ENCODE results near the gene DLGAP1.

The DLGAP1 gene

DNA sequence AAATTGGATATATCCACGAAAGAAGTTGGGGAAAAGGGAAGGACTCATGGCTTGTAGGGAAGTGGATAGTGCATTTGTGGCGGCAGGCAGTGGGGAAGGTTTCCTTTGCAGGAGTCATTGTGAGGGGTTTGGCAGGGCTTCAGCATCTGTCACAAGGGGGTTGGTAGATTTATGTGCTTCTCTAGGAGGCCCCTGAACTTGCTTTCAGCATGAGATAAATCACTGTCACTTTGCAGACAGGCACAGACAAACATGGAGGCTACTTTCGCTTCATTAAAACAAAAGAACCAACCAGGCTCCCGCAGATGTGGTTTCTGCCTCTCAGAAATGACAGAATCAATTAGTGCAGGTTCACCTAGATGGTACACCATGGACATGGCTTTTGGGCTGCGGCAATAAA lies 664.4 kb downstream of the DLGAP1 start:
- Histone ChIP-seq H3K9me3 (no peaks in the 10 kb centered on the region), H3K27ac (no peak overlapping the region), H3K4me3 (ENCODE audit: low read depth in 1 of 2, low read length in 1 of 2) (no peak overlapping the region), H3K4me1 (ENCODE audit: control insufficient read depth in 1 of 2, insufficient read depth in 1 of 2, low read depth in 1 of 2, low read length in 1 of 2) (no peaks in the 10 kb centered on the region), H3K36me3 (no peaks in the 10 kb centered on the region), H3K27me3 (peaks cover 18% of the 10 kb centered on the region)
- TF ChIP-seq, protein P1, sequence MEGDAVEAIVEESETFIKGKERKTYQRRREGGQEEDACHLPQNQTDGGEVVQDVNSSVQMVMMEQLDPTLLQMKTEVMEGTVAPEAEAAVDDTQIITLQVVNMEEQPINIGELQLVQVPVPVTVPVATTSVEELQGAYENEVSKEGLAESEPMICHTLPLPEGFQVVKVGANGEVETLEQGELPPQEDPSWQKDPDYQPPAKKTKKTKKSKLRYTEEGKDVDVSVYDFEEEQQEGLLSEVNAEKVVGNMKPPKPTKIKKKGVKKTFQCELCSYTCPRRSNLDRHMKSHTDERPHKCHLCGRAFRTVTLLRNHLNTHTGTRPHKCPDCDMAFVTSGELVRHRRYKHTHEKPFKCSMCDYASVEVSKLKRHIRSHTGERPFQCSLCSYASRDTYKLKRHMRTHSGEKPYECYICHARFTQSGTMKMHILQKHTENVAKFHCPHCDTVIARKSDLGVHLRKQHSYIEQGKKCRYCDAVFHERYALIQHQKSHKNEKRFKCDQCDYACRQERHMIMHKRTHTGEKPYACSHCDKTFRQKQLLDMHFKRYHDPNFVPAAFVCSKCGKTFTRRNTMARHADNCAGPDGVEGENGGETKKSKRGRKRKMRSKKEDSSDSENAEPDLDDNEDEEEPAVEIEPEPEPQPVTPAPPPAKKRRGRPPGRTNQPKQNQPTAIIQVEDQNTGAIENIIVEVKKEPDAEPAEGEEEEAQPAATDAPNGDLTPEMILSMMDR (IDR thresholded peaks at IDR 0.05), result no peak

DNA sequence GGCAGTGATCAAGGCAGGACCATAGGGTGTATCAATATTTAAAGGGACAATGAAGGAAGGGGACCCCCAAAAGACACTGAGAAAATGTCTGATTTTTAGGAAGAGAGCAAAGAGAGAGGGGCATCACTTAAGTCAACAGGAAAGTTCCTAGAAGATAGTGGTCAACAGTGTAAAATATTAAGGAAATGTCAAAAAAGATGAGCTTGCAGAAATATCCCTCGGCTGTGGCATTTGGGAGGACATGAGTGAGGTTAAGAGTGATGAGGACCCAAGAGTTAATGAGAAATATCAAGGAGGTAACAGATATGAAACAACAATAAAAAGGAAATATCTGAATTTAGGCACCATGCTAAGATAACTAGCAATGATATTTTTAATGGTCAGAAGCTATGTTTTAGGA lies 665.6 kb downstream of the DLGAP1 start:
- H3K9me3 ChIP-seq, result no peaks in the 10 kb centered on the region
- H3K27me3 ChIP-seq, result peaks cover 18% of the 10 kb centered on the region
- no peak overlapping the region for H3K27ac ChIP-seq
- H3K4me1 ChIP-seq (ENCODE audit: control insufficient read depth in 1 of 2, insufficient read depth in 1 of 2, low read depth in 1 of 2, low read length in 1 of 2), result no peaks in the 10 kb centered on the region
- H3K36me3 ChIP-seq, result no peaks in the 10 kb centered on the region
- no peak overlapping the region for H3K4me3 ChIP-seq (ENCODE audit: low read depth in 1 of 2, low read length in 1 of 2)
- TF ChIP-seq, protein P1 (IDR thresholded peaks at IDR 0.05), result no peak

DNA sequence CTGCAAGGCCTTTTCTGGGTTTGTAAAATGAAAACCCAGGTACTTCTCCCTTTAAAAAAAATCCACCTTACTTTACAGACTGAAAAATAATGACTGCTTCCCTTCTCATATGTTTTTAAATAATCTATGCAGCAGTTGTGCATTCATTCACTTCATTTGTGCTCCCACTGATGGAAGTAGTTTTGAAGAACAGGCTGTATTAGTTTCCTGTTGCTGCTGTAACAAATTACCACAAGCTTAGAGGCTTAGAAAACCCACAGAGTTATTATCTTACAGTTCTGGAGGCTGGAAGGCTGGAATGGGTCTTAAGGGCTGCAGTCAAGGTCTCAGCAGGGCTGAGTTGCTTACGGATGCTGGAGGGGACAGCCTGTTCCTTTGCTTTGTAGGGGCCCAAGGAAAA lies 670.2 kb downstream of the DLGAP1 start:
- H3K27ac ChIP-seq, result no peak overlapping the region
- H3K4me3 ChIP-seq (ENCODE audit: low read depth in 1 of 2, low read length in 1 of 2), result no peak overlapping the region
- no peaks in the 10 kb centered on the region for H3K4me1 ChIP-seq (ENCODE audit: control insufficient read depth in 1 of 2, insufficient read depth in 1 of 2, low read depth in 1 of 2, low read length in 1 of 2)
- TF ChIP-seq, protein P1 (IDR thresholded peaks at IDR 0.05), result no peak
- H3K9me3 ChIP-seq, result no peaks in the 10 kb centered on the region
- no peaks in the 10 kb centered on the region for H3K36me3 ChIP-seq
- H3K27me3 ChIP-seq, result no peaks in the 10 kb centered on the region

DNA sequence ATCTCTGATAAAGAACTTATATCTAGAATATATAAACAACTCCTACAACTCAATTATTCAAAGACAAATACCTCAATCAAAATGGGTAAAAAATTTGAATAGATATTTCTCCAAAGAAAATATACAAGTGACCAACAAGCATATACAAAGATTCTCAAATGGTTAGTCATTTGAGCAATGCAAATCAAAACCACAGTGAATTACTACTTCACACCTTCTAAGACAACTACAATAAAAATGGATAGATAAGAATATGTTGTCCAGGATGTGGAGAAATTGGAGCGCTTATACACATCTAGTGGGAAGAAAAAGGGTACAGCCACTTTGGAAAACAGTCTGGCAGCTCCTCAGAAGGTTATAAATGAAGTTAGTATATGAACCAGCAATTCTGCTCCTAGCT lies 672.2 kb downstream of the DLGAP1 start:
- no peaks in the 10 kb centered on the region for H3K4me1 ChIP-seq (ENCODE audit: control insufficient read depth in 1 of 2, insufficient read depth in 1 of 2, low read depth in 1 of 2, low read length in 1 of 2)
- H3K9me3 ChIP-seq, result no peaks in the 10 kb centered on the region
- no peak overlapping the region for H3K27ac ChIP-seq
- no peak overlapping the region for H3K4me3 ChIP-seq (ENCODE audit: low read depth in 1 of 2, low read length in 1 of 2)
- TF ChIP-seq, protein P1 (IDR thresholded peaks at IDR 0.05), result no peak
- H3K27me3 ChIP-seq, result no peaks in the 10 kb centered on the region
- no peaks in the 10 kb centered on the region for H3K36me3 ChIP-seq

DNA sequence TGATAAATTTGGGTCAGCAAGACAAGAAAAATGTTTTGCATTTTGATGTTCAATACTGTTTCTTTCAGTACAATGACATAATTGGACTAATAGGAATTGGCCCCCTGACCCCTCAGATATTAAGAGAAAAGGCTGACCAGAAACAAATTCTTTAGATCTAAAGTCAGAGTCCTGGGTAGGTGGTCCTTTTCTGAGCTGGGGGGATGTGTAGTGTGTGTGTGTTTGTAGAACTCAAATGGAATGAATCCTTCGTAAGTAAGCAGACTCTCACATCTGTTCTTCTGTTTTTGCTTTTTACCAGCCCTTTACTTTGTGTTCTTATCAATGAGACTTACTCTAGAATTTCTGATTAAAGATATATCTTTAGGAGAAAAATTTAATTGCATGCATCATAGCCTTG lies 677.4 kb downstream of the DLGAP1 start:
- H3K4me1 ChIP-seq (ENCODE audit: control insufficient read depth in 1 of 2, insufficient read depth in 1 of 2, low read depth in 1 of 2, low read length in 1 of 2), result no peaks in the 10 kb centered on the region
- H3K9me3 ChIP-seq, result no peaks in the 10 kb centered on the region
- H3K27me3 ChIP-seq, result no peaks in the 10 kb centered on the region
- no peak overlapping the region for H3K4me3 ChIP-seq (ENCODE audit: low read depth in 1 of 2, low read length in 1 of 2)
- H3K36me3 ChIP-seq, result no peaks in the 10 kb centered on the region
- H3K27ac ChIP-seq, result no peak overlapping the region
- TF ChIP-seq, protein P1 (IDR thresholded peaks at IDR 0.05), result no peak

DNA sequence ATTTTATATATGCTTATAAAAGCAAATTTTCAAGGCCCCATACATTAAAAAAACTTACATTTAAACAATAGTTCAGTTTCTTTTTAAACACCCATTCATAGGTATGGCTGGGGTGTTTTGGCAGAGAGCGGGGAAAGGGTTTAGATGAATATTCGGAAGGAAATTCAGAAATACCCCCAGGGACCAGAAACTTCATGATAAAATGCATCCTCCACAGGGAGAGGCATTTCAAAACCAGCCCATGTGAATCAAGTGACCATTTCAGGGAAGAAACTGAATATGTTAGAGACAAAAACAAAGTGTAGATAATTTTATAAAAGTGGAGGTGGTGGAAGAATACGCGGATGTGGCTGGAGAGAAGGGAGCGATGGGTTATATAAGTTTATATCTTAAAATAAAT lies 678.0 kb downstream of the DLGAP1 start:
- Histone ChIP-seq H3K27ac (no peak overlapping the region), H3K9me3 (no peaks in the 10 kb centered on the region), H3K4me3 (ENCODE audit: low read depth in 1 of 2, low read length in 1 of 2) (no peak overlapping the region), H3K4me1 (ENCODE audit: control insufficient read depth in 1 of 2, insufficient read depth in 1 of 2, low read depth in 1 of 2, low read length in 1 of 2) (no peaks in the 10 kb centered on the region), H3K27me3 (no peaks in the 10 kb centered on the region), H3K36me3 (no peaks in the 10 kb centered on the region)
- TF ChIP-seq, protein P1 (IDR thresholded peaks at IDR 0.05), result no peak

Data from neutrophil (primary cell).